Gastrocnemius medialis (tissue), 4 donors: ENCODE data around the gene AOC2.

Experiments
- POLR2A ChIP-seq, 2 donors: fragments of 450-650 bp; IDR thresholded peaks; one replicate each; pipeline ENCODE4 v1.6.1; 2017; ENCODE audit warnings: antibody characterized with exemption in 2 of 2, mild to moderate bottlenecking in 2 of 2, moderate library complexity in 2 of 2
- TF ChIP-seq, protein P1 (sequence below), 5 experiments: fragments of 450-650 bp in 3 of 5; fragments of 200-600 bp in 2 of 5; sonication (generic) in 2 of 5; IDR thresholded peaks in 4 of 5; conservative IDR thresholded peaks in 1 of 5; 1 replicate in 4 of 5; 2 replicates in 1 of 5; pipeline ENCODE4 v1.5.1; 2016 to 2019; ENCODE audit warnings: antibody characterized with exemption in 5 of 5, mild to moderate bottlenecking in 3 of 5, moderate library complexity in 3 of 5

DNA sequence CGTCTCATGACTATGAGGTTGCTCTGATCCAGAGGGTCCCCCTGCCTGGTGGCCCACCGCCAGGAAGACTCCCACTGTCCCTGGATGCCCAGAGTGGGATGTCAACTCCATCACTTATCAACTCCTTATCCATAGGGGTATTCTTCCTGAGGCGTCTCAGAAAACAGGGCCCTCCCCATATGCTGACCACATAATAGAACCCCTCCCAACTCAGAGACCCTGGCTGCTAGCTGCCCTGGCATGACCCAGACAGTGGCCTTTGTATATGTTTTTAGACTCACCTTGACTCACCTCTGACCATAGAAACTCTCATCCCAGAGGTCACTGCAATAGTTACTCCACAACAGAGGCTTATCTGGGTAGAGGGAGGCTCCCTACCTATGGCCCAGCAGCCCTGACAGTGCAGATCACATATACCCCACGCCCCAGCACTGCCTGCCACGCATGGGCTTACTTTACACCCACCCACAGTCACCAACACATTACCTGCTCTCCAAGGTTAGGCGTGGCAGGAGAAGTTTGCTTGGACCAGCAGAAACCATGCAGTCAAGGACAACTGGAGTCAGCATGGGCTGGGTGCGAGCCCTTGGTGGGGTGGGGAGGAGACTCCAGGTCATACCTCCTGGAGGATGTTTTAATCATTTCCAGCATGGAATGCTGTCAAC, 53.9 kb downstream of the AOC2 start:
- TF ChIP-seq, protein P1, sequence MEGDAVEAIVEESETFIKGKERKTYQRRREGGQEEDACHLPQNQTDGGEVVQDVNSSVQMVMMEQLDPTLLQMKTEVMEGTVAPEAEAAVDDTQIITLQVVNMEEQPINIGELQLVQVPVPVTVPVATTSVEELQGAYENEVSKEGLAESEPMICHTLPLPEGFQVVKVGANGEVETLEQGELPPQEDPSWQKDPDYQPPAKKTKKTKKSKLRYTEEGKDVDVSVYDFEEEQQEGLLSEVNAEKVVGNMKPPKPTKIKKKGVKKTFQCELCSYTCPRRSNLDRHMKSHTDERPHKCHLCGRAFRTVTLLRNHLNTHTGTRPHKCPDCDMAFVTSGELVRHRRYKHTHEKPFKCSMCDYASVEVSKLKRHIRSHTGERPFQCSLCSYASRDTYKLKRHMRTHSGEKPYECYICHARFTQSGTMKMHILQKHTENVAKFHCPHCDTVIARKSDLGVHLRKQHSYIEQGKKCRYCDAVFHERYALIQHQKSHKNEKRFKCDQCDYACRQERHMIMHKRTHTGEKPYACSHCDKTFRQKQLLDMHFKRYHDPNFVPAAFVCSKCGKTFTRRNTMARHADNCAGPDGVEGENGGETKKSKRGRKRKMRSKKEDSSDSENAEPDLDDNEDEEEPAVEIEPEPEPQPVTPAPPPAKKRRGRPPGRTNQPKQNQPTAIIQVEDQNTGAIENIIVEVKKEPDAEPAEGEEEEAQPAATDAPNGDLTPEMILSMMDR (IDR thresholded peaks at IDR 0.05 in 4 of 5, conservative IDR thresholded peaks at IDR 0.05 in 1 of 5) = no peak
- no peak for TF ChIP-seq POLR2A (IDR thresholded peaks at IDR 0.05)
